OCI-LY3 (cell line): Measurements from ENCODE around the gene EIF3A.

Source experiments
- H2AFZ ChIP-seq: fragments of 200-600, 300-600 bp; shearing (Covaris generic); 2 replicates; pipeline ENCODE4 v1.6.0; 2014; ENCODE audit warnings: antibody characterized with exemption, low read depth, low read length
- H3K27ac ChIP-seq: fragments of 200-600, 300-600 bp; sonication (generic); 2 replicates; pipeline ENCODE4 v1.5.1; 2014; ENCODE audit warnings: mild to moderate bottlenecking, low read length, moderate library complexity, mixed read lengths
- H3K27me3 ChIP-seq: fragments of 200-600, 300-600 bp; sonication (generic); 2 replicates; pipeline ENCODE4 v1.6.1; 2014; ENCODE audit warnings: low read depth, low read length, mixed read lengths
- H3K36me3 ChIP-seq: fragments of 200-600, 300-600 bp; sonication (generic); replicated peaks from 2 replicates; pipeline ENCODE3; 2014; ENCODE audit warnings: low read depth, low read length, mixed read lengths
- H3K4me1 ChIP-seq: fragments of 300-600, 200-600 bp; sonication (generic); 2 replicates; pipeline ENCODE4 v1.6.1; 2014; ENCODE audit warnings: low read length, mixed read lengths
- H3K4me2 ChIP-seq: fragments of 200-600, 300-600 bp; sonication (generic); 2 replicates; pipeline ENCODE4 v1.6.1; 2014; ENCODE audit warnings: low read length, mixed read lengths
- H3K4me3 ChIP-seq: fragments of 300-600, 200-600 bp; sonication (generic); 2 replicates; pipeline ENCODE4 v1.5.1; 2014; ENCODE audit warnings: antibody characterized with exemption, mild to moderate bottlenecking, low read length, moderate library complexity
- H3K79me2 ChIP-seq: fragments of 300-600, 200-600 bp; shearing (Covaris generic); 2 replicates; pipeline ENCODE4 v1.6.1; 2014; ENCODE audit warnings: mild to moderate bottlenecking, low read length, mixed read lengths
- H3K9ac ChIP-seq: fragments of 300-600, 200-600 bp; shearing (Covaris generic); 2 replicates; pipeline ENCODE4 v1.6.0; 2014; ENCODE audit warnings: mild to moderate bottlenecking, low read length, moderate library complexity
- H3K9me3 ChIP-seq: fragments of 200-600, 300-600 bp; shearing (Covaris generic); 2 replicates; pipeline ENCODE4 v1.6.1; 2014; ENCODE audit warnings: low read length, mixed read lengths; ENCODE audit not compliant: insufficient read depth
- H4K20me1 ChIP-seq: fragments of 200-600, 300-600 bp; sonication (generic); 2 replicates; pipeline ENCODE4 v1.6.1; 2016; ENCODE audit warnings: low read length, mixed read lengths; ENCODE audit not compliant: insufficient read depth
- CTCF ChIP-seq: fragments of 200-600, 300-600 bp; sonication (generic); IDR thresholded peaks from 2 replicates; pipeline ENCODE4 v1.5.1; 2014; ENCODE audit warnings: antibody characterized with exemption, low read length, low read depth
- EZH2phosphoT487 ChIP-seq: fragments of 200-600 bp; shearing (Covaris generic); IDR thresholded peaks from 2 replicates; pipeline ENCODE4 v1.6.1; 2018; ENCODE audit warnings: antibody characterized with exemption, mixed run types, low read depth

Gene EIF3A

GRCh38 chr10:119049777-119050176, 30.8 kb downstream of the EIF3A start:
- H3K36me3 ChIP-seq, result peaks cover 57% of the 10 kb centered on the region
- H3K4me3 ChIP-seq, result no peak overlapping the region
- H2AFZ ChIP-seq, result no peak overlapping the region
- H3K4me2 ChIP-seq, result no peak overlapping the region
- no peaks in the 10 kb centered on the region for H3K27me3 ChIP-seq
- TF ChIP-seq CTCF, result no peak
- no peak for TF ChIP-seq EZH2phosphoT487
- H3K9me3 ChIP-seq, result no peaks in the 10 kb centered on the region
- H3K79me2 ChIP-seq, result peaks cover 88% of the 10 kb centered on the region
- H3K27ac ChIP-seq, result no peak overlapping the region
- peaks cover 21% of the 10 kb centered on the region for H4K20me1 ChIP-seq
- H3K4me1 ChIP-seq, result peaks cover 4% of the 10 kb centered on the region; the same call in 1 of the 2 replicates
- H3K9ac ChIP-seq, result no peak overlapping the region

DNA sequence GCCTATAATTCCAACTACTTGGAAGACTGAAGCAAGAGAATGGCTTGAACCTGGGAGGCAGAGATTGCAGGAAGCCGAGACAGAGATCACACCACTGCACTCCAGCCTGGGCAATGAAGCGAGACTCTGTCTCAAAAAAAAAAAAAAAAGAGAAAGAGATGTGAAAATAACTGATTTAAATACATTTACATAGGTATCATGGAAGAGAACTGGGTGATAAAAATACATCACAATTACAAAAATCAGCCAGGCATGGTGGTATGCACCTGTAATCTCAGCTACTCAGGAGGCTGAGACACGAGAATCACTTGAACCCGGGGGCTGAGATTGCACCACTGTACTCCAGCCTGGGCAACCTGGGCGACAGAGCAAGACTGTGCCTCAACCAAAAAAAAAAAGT, 31.3 kb downstream of the EIF3A start:
- H3K36me3 ChIP-seq, result peaks cover 57% of the 10 kb centered on the region
- H3K9ac ChIP-seq, result no peak overlapping the region
- H3K4me2 ChIP-seq, result no peak overlapping the region
- H2AFZ ChIP-seq, result no peak overlapping the region
- H4K20me1 ChIP-seq, result peaks cover 21% of the 10 kb centered on the region
- H3K27ac ChIP-seq, result no peak overlapping the region
- H3K9me3 ChIP-seq, result no peaks in the 10 kb centered on the region
- H3K27me3 ChIP-seq, result no peaks in the 10 kb centered on the region
- TF ChIP-seq EZH2phosphoT487, result no peak
- TF ChIP-seq CTCF, result no peak
- H3K79me2 ChIP-seq, result peaks cover 87% of the 10 kb centered on the region
- no peak overlapping the region for H3K4me3 ChIP-seq
- H3K4me1 ChIP-seq, result peaks cover 4% of the 10 kb centered on the region; the same call in 1 of the 2 replicates

- no peaks in the 10 kb centered on the region for H3K27me3 ChIP-seq
- H3K4me3 ChIP-seq, result no peak overlapping the region
- no peak overlapping the region for H3K27ac ChIP-seq
- no peak overlapping the region for H2AFZ ChIP-seq
- H3K4me2 ChIP-seq, result no peak overlapping the region
- TF ChIP-seq CTCF (no peak), EZH2phosphoT487 (no peak)
- H3K79me2 ChIP-seq, result peaks cover 87% of the 10 kb centered on the region
- peaks cover 4% of the 10 kb centered on the region; the same call in 1 of the 2 replicates for H3K4me1 ChIP-seq
- no peak overlapping the region for H3K9ac ChIP-seq
- peaks cover 21% of the 10 kb centered on the region for H4K20me1 ChIP-seq
- no peaks in the 10 kb centered on the region for H3K9me3 ChIP-seq
- peaks cover 47% of the 10 kb centered on the region for H3K36me3 ChIP-seq
Measured at GRCh38 chr10:119045561-119045960, 35.1 kb downstream of the EIF3A start.

DNA sequence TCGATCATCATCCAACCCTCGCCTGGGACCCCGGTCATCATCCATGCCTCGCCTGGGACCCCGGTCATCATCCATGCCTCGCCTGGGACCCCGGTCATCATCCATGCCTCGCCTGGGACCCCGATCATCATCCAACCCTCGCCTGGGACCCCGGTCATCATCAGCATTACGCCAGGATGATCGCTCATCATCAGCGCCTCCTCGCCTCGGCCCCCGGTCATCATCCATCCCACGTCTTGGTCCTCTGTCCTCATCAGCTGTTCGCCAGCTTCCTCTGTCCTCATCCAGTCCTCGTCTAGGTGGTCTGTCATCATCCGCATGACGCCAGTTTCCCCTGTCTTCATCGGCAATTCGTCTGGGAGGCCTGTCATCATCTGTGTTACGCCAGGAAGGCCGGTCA, 38.4 kb downstream of the EIF3A start:
- Histone ChIP-seq H3K4me3 (no peak overlapping the region), H3K36me3 (peaks cover 43% of the 10 kb centered on the region), H3K9ac (no peak overlapping the region), H3K79me2 (peaks cover 67% of the 10 kb centered on the region), H3K27ac (no peak overlapping the region), H3K4me1 (no peaks in the 10 kb centered on the region), H3K9me3 (no peaks in the 10 kb centered on the region), H4K20me1 (peaks cover 34% of the 10 kb centered on the region), H2AFZ (no peak overlapping the region), H3K27me3 (no peaks in the 10 kb centered on the region), H3K4me2 (no peak overlapping the region)
- TF ChIP-seq CTCF (no peak), EZH2phosphoT487 (no peak)
